Suppressor macrophage (primary cell): Measurements from ENCODE around the gene EREG.

Experiments
- DNase-seq, 4 experiments: peaks; one replicate each; pipeline ENCODE4 v3.0.0-alpha.2; 2020 to 2022

EREG gene

GRCh38 chr4:74428276-74428675 is 63.3 kb downstream of the EREG start:
- no peak for DNase-seq

- peak in 1 of 4 experiments; percentile 41 for DNase-seq
Measured at GRCh38 chr4:74431113-74431826, 66.3 kb downstream of the EREG start.

GRCh38 chr4:74433043-74433442 is 68.1 kb downstream of the EREG start:
- DNase-seq: no peak

- no peak for DNase-seq
Measured at GRCh38 chr4:74433541-74434172, 68.7 kb downstream of the EREG start.

- no peak for DNase-seq
Measured at GRCh38 chr4:74435296-74435695, 70.4 kb downstream of the EREG start.

- no peak for DNase-seq
Measured at GRCh38 chr4:74437866-74438265, 72.9 kb downstream of the EREG start.
